Activated CD4-positive, alpha-beta T cell treated with anti-CD3 and anti-CD28 coated beads, Interleukin-2, amount 50 U/mL, for 24 hours (primary cell): ENCODE measurements around the gene DYRK3.
A peak's percentile ranks its signal among the peaks of the same experiment; 100 is the strongest.

ENCODE experiments used
- DNase-seq, 2 donors: peaks; one replicate each; pipeline ENCODE4 v3.0.0-alpha.2; 2020; ENCODE audit warnings: low read depth in 1 of 2, low spot score in 1 of 2

Gene DYRK3

GRCh38 chr1:206658981-206659273 lies 23.6 kb downstream of the DYRK3 start:
- no peak for DNase-seq

DNA sequence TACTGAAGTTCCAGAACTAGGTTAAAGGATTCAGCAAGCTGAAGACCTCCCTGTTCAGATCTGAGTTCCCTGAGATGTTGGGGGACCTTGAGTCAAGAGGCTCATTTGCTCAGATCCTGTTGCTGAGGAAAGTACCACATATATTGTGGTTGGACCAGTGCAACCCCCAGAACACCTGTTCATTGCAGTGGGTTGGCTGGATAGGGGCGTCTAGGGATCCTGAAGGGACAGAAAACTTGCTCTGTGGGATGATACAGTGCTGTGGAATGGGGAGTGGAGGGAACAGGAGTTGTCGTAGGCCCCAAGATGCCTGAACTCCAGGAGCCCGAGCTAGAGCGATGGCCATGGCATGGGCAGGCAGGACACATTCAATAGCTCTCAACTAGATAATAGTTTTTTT lies 24.8 kb downstream of the DYRK3 start:
- no peak for DNase-seq

- no peak for DNase-seq
Observed at GRCh38 chr1:206661161-206661820, 26.0 kb downstream of the DYRK3 start.

GRCh38 chr1:206662396-206663092 lies 27.2 kb downstream of the DYRK3 start:
- no peak for DNase-seq

GRCh38 chr1:206663362-206663761 lies 28.0 kb downstream of the DYRK3 start:
- no peak for DNase-seq

DNA sequence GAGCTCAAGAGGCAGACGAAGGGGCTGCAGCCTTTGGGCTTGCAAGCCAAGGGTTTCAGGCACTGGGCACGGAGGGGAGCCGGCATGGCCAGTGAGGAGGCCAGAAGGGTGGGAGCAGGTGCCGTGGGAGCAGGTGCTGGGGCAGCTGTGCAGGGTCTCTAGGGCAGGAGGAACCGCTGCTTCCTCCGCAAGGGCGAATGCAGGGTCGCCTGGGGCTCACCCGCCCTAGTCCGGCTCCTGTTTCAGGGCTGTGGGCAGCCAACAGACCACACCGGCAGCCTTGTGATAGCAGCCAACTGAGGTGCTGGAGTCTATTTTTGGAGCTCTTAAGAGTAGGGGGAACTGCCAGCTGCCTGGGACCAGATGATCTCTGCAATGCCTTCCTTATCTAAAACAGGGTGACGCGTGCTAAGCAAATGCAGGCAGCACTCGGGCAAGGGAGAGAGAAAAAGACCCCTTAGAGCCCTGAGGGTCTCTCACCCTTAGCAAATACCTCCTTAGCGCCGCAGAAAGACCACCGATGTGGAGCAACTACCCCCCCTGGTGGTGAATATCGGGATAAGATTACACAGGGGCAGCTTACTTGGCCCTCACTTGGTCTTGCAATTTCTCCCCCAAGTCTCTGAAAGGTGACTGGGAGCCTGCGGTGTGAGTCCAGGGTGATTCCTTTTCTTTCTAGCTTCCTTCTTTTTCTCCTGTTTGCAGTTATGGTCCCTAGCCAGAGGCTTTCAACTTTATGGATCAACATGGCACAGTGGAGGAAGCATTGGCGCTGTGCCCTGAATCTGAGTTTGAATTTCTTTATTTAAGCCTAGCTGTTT lies 28.7 kb downstream of the DYRK3 start:
- peak; percentile 53 to 71 for DNase-seq

GRCh38 chr1:206664740-206665139 lies 29.4 kb downstream of the DYRK3 start:
- no peak for DNase-seq

- no peak for DNase-seq
Observed at GRCh38 chr1:206666031-206666561, 30.8 kb downstream of the DYRK3 start.

DNA sequence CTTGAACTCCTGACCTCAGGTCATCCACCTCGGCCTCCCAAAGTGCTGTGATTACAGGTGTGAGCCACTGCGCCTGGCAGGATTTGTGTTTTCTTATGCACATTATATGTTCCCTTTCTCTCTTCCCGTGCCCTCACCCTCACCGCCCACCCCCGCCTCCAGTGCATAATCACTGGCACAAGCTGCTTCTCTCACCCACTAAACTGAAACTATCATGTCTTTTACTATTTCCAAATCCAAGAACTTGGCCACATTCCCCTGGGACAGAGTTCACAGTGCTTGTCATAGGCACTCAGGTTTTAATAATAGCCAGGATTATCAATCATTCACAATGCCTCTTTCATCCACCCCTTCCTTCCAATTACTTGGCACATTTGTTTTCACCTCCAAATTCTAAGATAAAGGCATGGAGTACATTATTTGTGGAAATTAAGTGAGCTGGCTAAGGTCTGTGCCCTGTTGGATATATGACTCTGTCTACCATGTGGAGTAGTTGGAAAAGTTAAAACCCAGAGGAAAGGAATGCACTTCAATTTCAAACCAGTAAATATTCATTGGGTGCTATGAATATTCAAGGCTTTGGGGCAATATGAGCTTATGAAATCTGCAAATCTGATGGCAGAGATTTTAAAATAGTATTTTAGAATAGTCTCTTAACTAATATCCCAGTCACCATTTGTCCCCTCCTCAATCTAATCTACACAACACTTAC lies 31.8 kb downstream of the DYRK3 start:
- no peak for DNase-seq

- DNase-seq, result no peak
Observed at GRCh38 chr1:206668351-206668750, 33.0 kb downstream of the DYRK3 start.

DNA sequence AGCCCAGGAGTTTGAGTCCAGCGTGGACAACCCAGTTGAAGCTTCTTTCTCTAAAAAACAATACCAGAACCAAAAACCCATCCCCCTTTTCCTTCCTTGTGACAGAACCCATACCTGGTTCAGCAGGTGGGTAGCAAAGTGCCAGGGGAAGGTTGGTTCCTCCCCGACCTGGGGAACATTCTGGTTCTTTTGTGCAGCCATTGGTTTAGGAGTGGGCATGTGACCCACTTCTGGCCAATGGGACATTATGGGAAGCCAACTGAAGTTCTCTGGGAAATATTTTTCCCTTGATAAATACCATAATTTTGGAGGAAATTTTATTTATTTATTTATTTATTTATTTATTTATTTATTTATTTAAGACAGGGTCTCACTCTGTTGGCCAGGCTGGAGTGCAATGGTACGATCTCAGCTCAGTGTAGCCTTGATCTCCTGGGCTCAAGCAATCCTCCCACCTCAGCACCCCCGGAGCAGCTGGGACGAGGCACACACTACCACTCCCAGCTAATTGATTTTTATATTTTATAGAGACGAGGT lies 33.6 kb downstream of the DYRK3 start:
- no peak for DNase-seq

DNA sequence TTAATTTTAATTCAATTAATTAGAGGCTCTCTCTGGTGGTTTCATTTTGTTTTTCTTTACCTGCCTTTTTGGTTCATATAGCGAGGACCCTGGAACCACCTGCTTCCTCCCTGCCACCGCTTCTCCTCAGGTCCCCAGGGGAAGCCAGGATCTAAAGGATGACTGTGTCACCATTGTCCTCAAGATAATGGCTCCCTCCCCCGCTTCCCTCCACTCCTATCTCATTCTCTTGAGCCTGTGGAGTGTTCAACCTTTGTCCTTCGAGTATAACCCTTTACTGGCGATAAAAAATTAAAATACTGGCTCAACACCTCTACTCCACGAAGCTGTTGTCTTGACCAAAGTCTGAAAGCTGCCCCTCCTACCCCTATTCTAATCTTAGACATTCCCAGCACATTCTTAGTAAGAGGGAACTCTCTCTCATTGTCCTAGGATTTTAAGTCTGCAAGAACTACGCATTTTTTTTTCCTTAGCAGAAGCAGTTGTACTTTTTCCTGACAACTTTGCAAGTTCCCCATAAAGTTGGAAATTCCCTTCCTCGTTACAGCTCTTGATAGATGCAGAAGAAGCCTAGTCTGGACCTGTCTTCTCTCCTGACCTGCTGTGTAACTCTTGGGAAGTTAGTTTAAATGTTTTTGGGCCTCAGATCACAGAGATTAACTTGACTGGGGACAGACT lies 36.8 kb downstream of the DYRK3 start:
- no peak for DNase-seq

DNA sequence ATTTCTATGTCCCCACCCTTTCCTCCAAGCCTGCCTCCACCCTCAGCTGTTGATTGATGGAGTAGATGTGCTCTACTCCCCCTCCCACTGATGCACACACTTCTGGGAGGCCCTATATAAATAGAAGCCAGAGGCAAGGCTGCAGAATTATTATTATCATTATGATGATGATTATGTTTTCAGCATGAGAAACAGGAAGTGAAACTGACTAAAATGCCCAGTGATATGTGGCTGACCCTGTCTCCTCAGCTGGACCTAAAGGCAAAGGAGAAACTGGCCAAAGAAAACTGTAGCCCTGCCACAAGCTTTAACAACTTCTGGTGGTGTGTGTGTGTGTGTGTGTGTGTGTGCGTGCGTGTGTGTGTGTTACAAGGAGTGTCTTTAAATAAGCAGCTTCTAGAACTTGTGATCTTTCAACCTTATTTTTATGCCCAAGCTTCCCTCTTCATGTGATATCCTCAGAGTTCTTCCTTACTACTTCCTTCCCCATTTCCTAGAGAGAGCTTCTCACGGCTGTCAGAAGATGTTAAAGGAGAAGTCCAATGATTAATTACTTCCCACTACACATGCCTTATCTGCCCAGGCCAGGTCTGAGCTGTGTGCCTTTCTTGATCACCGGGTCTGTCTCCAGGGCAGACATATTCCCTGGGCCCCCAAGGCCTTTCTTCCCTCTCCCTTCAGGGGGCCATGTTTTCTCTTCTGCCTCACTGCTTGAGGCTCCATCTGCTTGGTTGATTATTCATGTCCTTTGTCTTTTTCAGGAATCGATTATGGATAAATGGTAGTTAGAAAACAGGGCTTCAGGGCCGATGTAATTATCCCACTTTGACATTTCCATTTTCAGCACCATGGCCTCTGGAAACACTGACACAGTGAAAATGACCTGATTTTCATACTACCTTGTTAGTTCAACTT lies 37.8 kb downstream of the DYRK3 start:
- DNase-seq, result no peak

- no peak for DNase-seq
Observed at GRCh38 chr1:206674236-206674635, 38.9 kb downstream of the DYRK3 start.

- no peak for DNase-seq
Observed at GRCh38 chr1:206674745-206675175, 39.4 kb downstream of the DYRK3 start.

DNA sequence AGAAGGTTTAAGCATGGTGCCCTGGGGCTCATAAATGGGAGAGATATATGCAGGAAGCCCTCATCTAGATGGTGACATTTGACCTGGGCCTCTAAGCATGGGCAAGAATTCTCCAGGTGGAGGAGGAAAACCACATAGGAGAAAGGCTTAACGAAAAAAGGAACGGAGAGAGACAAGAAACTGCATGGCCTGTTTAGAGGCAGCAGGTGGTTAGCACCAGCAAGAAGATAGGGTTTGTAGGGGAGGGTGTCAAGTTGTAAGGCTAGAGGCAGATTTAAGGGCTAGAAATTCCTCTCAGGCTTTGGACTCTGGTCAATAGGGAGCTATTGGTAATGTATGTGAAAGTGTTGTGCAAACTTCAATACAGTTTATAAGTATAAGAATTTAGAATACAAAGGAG lies 41.2 kb downstream of the DYRK3 start:
- DNase-seq, result no peak

DNA sequence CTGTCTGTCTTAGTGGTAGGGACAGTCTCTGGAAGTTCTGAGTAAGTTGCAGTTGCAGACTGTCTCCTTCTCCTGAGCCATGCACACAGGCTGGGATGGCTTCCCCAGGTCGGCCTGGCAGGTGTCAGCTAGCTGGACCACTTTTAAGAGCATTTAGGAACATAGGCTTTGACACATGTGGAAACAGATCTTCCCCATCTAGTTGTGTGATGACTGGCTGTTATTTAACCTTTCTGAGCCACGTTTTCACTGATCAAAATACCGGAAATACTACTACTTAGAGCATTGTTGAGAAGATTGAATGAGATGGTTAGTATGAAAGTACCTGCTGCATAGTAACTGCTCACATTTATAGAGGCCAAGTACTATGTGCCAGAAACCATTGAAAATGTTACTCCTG lies 43.2 kb downstream of the DYRK3 start:
- DNase-seq, result no peak

- no peak for DNase-seq
Observed at GRCh38 chr1:206679738-206680211, 44.4 kb downstream of the DYRK3 start.

DNA sequence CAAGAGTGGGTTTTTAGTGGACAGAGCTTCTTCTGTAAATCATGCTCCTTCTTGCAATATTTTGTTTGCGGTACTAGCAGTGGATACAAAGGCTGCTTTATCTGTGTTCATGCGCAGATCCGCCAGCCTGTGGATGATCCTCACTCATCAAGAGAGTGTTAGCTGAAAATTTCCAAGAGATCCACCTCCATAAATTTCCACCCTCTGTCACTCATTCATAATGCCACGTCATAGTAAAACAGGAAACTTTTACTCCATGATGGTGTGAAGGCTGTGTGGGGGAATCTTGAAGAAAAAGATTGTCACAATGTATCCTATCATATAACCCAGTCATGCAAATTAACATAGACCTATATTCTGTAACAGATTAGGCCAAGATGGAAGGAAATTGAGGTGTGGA lies 44.9 kb downstream of the DYRK3 start:
- no peak for DNase-seq
